Endothelial cell of umbilical vein (primary cell): ENCODE results near the gene DIS3L2. TPM values are rescaled to one million over a fixed set of nuclear protein-coding genes. Genes with fewer than 3 reads are reported as not detected.

Experiments
- BruUV-seq: library from RNA; stranded (reverse); fragments of 400-500 nt; replicated peaks from 2 replicates; lab custom pipeline; 2021; lab: Mats Ljungman, UMichigan
- CTCF ChIA-PET: fragments of 300-600, 350-600 bp; sonication (Branson Sonifier 250); formaldehyde crosslinking; loops from one replicate; lab custom pipeline; 2021; ENCODE audit warnings: antibody characterized with exemption, inconsistent platforms; lab: Charles Lee
- POLR2A ChIA-PET: fragments of 300-600, 350-600 bp; sonication (Branson Sonifier 250); formaldehyde crosslinking; loops from one replicate; lab custom pipeline; 2021; ENCODE audit warnings: antibody characterized with exemption, inconsistent platforms; lab: Charles Lee
- DNase-seq: peaks from one replicate; pipeline ENCODE4 v3.0.0-alpha.2; 2011; ENCODE audit warnings: low read depth, low spot score
- FAIRE-seq: peaks from 2 replicates; lab custom pipeline; 2011; peaks lifted over from hg19 to GRCh38; lab: Jason Lieb, UNC
- H2AFZ ChIP-seq: 2 replicates; pipeline ENCODE4 v1.6.0; 2012; ENCODE audit warnings: low read depth, low read length, control low read depth, inconsistent platforms
- H3K27ac ChIP-seq: 2 replicates; pipeline ENCODE4 v1.5.1; 2011; ENCODE audit warnings: low read depth, mild to moderate bottlenecking, control low read depth, low read length, moderate library complexity; ENCODE audit not compliant: insufficient read depth
- H3K27me3 ChIP-seq, 2 experiments: 2 replicates each; pipeline versions ENCODE4 v1.6.0 to v1.6.1; 2011; ENCODE audit warnings: low read length in 2 of 2, mixed read lengths in 1 of 2; ENCODE audit not compliant: control insufficient read depth in 2 of 2, insufficient read depth in 2 of 2
- H3K36me3 ChIP-seq, 2 experiments: 2 replicates in 1 of 2; 3 replicates in 1 of 2; pipeline ENCODE4 v1.5.1; 2011; ENCODE audit warnings: low read length in 2 of 2, mild to moderate bottlenecking in 1 of 2, moderate library complexity in 1 of 2; ENCODE audit not compliant: control insufficient read depth in 2 of 2, insufficient read depth in 2 of 2; ENCODE audit errors: extremely low read depth in 1 of 2
- H3K4me1 ChIP-seq: 3 replicates; pipeline ENCODE4 v1.5.1; 2011; ENCODE audit warnings: mild to moderate bottlenecking, low read length; ENCODE audit not compliant: control insufficient read depth, insufficient read depth; ENCODE audit errors: extremely low read depth
- H3K4me2 ChIP-seq: 2 replicates; pipeline ENCODE4 v1.6.1; 2011; ENCODE audit warnings: low read length, control low read depth, mixed read lengths; ENCODE audit not compliant: insufficient read depth
- H3K4me3 ChIP-seq, 3 experiments: fragments of 200-600 bp in 1 of 3; sonication (generic), shearing (Covaris generic) in 1 of 3; replicated peaks in 1 of 3; 2 replicates each; pipeline ENCODE4 v1.5.1; 2011 to 2016; ENCODE audit warnings: control low read depth in 3 of 3, low read length in 3 of 3, mild to moderate bottlenecking in 2 of 3, inconsistent platforms in 1 of 3, low read depth in 1 of 3, moderate library complexity in 1 of 3; ENCODE audit not compliant: insufficient read depth in 1 of 3
- H3K79me2 ChIP-seq: 2 replicates; pipeline ENCODE4 v1.6.0; 2012; ENCODE audit warnings: low read length, inconsistent platforms; ENCODE audit not compliant: control insufficient read depth, insufficient read depth
- H3K9ac ChIP-seq: replicated peaks from 2 replicates; pipeline ENCODE3; 2011; ENCODE audit warnings: low read length, control low read depth; ENCODE audit not compliant: insufficient read depth; ENCODE audit errors: extremely low read depth
- H3K9me1 ChIP-seq: replicated peaks from 3 replicates; pipeline ENCODE4 v1.6.0; 2011; ENCODE audit warnings: mild to moderate bottlenecking, low read length; ENCODE audit not compliant: control insufficient read depth, insufficient read depth; ENCODE audit errors: extremely low read depth
- H3K9me3 ChIP-seq: replicated peaks from 2 replicates; pipeline ENCODE4 v1.5.1; 2012; ENCODE audit warnings: low read length, inconsistent platforms; ENCODE audit not compliant: control insufficient read depth, insufficient read depth
- H4K20me1 ChIP-seq: replicated peaks from 2 replicates; pipeline ENCODE3; 2011; ENCODE audit warnings: mild to moderate bottlenecking, low read length; ENCODE audit not compliant: control insufficient read depth, insufficient read depth; ENCODE audit errors: extremely low read depth
- CTCF ChIP-seq, 2 donors: IDR thresholded peaks; 1 replicate in 1 of 2; 2 replicates in 1 of 2; pipeline ENCODE4 v1.5.1; 2011; ENCODE audit warnings: low read length in 2 of 2, mild to moderate bottlenecking in 2 of 2, moderate library complexity in 2 of 2, control low read depth in 1 of 2, inconsistent platforms in 1 of 2, low read depth in 1 of 2; ENCODE audit not compliant: insufficient read depth in 1 of 2; ENCODE audit errors: extremely low read depth in 1 of 2
- EZH2 ChIP-seq: IDR thresholded peaks from 2 replicates; pipeline ENCODE4 v1.6.1; 2012; ENCODE audit warnings: borderline replicate concordance, low read depth, mild to moderate bottlenecking, moderate library complexity, low read length, inconsistent platforms; ENCODE audit not compliant: severe bottlenecking
- FOS ChIP-seq: IDR thresholded peaks from 2 replicates; pipeline ENCODE4 v1.6.1; 2011; ENCODE audit warnings: mild to moderate bottlenecking, low read length, moderate library complexity, borderline replicate concordance; ENCODE audit not compliant: insufficient read depth
- GATA2 ChIP-seq: IDR thresholded peaks from 2 replicates; pipeline ENCODE4 v1.7.0; 2011; ENCODE audit warnings: low read depth, mild to moderate bottlenecking, moderate library complexity, mixed read lengths, low read length; ENCODE audit not compliant: insufficient read length, insufficient read depth
- JUN ChIP-seq: IDR thresholded peaks from 2 replicates; pipeline ENCODE4 v1.6.1; 2011; ENCODE audit warnings: borderline replicate concordance, low read depth; ENCODE audit not compliant: insufficient read length, insufficient read depth
- MYC ChIP-seq: IDR thresholded peaks from one replicate; pipeline ENCODE4 v1.6.1; 2011; ENCODE audit warnings: mild to moderate bottlenecking, low read depth, low read length
- POLR2A ChIP-seq: IDR thresholded peaks from 2 replicates; pipeline ENCODE4 v1.6.1; 2012; ENCODE audit warnings: low read depth, mild to moderate bottlenecking, control low read depth, low read length
- POLR2AphosphoS5 ChIP-seq: IDR thresholded peaks from 2 replicates; pipeline ENCODE4 v1.6.1; 2012; ENCODE audit warnings: low read depth, mild to moderate bottlenecking, control low read depth, low read length, moderate library complexity; ENCODE audit not compliant: insufficient read depth
- dilution Hi-C: fragments of 300-500 bp; cut with MboI; formaldehyde crosslinking; loops from one replicate; pipeline ENCODE4 v1.15.0; 2019; ENCODE audit warnings: low sequenced_read_pairs; ENCODE audit not compliant: extremely low pct_ligation_motif_present
- intact Hi-C: fragments of 100-400 bp; cut with micrococcal nuclease; formaldehyde crosslinking; loops from one replicate; pipeline ENCODE4 v1.10.0; 2022
- polyA plus RNA-seq, 4 experiments: library from polyadenylated mRNA; depleted of rRNA in 3 of 4; stranded (reverse) in 3 of 4; unstranded in 1 of 4; fragments of >200 nt; gene quantifications; 2 replicates each; pipeline versions ENCODE4 v1.2.1 to v1.2.3, GENCODE V29; 2011 to 2012; ENCODE audit warnings: missing spikeins in 1 of 4
- total RNA-seq: library from RNA; stranded (reverse); gene quantifications from 2 replicates; pipeline ENCODE4 v1.2.3, GENCODE V29; 2021
- TF ChIP-seq, protein P1 (sequence below): IDR thresholded peaks from 2 replicates; pipeline ENCODE4 v1.6.1; 2011; ENCODE audit not compliant: insufficient read depth, insufficient read length

DIS3L2 gene
- total and polyA plus RNA-seq, 2 donors (not counting 3 experiments of a cell fraction or from before 2014, with no cell fraction given), result 14.6 to 31.2 TPM

DNA sequence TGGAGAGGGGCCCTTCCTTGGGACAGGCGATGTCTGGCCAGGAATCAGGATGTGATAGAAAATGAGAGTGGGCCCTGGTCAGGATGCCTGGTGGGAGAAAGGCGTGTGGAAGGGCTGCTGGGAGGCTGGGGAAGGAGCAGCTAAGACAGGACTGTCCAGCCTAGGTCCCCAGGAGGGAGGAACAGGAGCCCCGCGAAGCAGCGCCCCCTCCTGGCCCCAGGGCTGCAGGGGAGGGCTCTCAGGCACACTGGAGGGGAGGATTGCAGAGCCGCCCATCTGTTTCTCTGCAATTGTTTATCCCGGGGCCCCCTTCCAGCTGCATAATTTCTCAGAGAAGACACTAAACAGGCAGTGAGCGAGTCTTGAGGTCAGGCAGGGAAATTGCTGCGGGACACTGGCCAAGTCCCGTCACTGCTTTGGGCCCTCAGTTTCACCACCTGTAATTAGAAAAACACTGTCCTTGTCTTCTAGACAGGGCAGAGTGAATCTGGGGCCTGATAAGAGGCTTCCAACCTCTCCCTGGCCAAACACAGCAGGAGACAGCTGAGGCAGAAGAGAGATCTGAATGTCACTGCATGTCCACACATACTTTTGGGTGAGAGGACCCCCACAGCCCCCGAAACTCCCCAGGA, 31.4 kb upstream of the DIS3L2 start:
- TF ChIP-seq JUN, result no peak
- TF ChIP-seq CTCF (IDR thresholded peaks at IDR 0.05; ENCODE audit: extremely low read depth in 1 of 2, insufficient read depth in 1 of 2, low read depth in 1 of 2, low read length in 2 of 2), result peak; percentile 38 to 45
- FAIRE-seq, result no peak
- POLR2A ChIA-PET, result no interaction called here

GRCh38 chr2:231930593-231931281, 30.8 kb upstream of the DIS3L2 start:
- Histone ChIP-seq H3K27me3 (peaks cover 23 to 35% of the 10 kb centered on the region in 2 experiments), H3K4me2 (no peak overlapping the region), H3K9me3 (no peaks in the 10 kb centered on the region), H3K9ac (no peak overlapping the region), H4K20me1 (no peaks in the 10 kb centered on the region), H3K4me1 (peaks cover 10% of the 10 kb centered on the region), H3K36me3 (no peaks in the 10 kb centered on the region), H2AFZ (no peak overlapping the region), H3K27ac (no peak overlapping the region), H3K9me1 (no peaks in the 10 kb centered on the region), H3K79me2 (no peaks in the 10 kb centered on the region), H3K4me3 (no peak overlapping the region)
- dilution Hi-C loops, result no loop called here
- FAIRE-seq (no peak), DNase-seq (no peak)
- CTCF ChIA-PET, result interaction anchor here (3.5 to 3.8 kb wide), 2 partner anchors 211 to 395 kb away, joined by 17 to 28 read pairs; no protein-coding TSS in a partner anchor
- BruUV-seq, result no TSS peak
- TF ChIP-seq MYC, result no peak
- TF ChIP-seq, protein P1, sequence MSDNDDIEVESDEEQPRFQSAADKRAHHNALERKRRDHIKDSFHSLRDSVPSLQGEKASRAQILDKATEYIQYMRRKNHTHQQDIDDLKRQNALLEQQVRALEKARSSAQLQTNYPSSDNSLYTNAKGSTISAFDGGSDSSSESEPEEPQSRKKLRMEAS, result no peak
- TF ChIP-seq EZH2, result no peak
- no peak for TF ChIP-seq POLR2A
- TF ChIP-seq POLR2AphosphoS5, result no peak
- no peak for TF ChIP-seq JUN
- no peak for TF ChIP-seq CTCF (IDR thresholded peaks at IDR 0.05; ENCODE audit: extremely low read depth in 1 of 2, insufficient read depth in 1 of 2, low read depth in 1 of 2, low read length in 2 of 2)
- TF ChIP-seq GATA2, result no peak
- TF ChIP-seq FOS, result no peak
- intact Hi-C loops, result no loop called here
- POLR2A ChIA-PET, result no interaction called here

More for the DNA sequence above, 31.4 kb upstream of the DIS3L2 start:
- BruUV-seq, result no TSS peak
- Histone ChIP-seq H3K9me3 (no peaks in the 10 kb centered on the region), H3K9me1 (no peaks in the 10 kb centered on the region), H4K20me1 (no peaks in the 10 kb centered on the region), H3K4me2 (no peak overlapping the region), H3K27me3 (peaks cover 23 to 39% of the 10 kb centered on the region in 2 experiments), H3K27ac (no peak overlapping the region), H3K36me3 (no peaks in the 10 kb centered on the region), H2AFZ (no peak overlapping the region), H3K4me3 (no peak overlapping the region), H3K9ac (no peak overlapping the region), H3K4me1 (peaks cover 15% of the 10 kb centered on the region), H3K79me2 (no peaks in the 10 kb centered on the region)
- intact Hi-C loops, result no loop called here
- DNase-seq, result no peak
- CTCF ChIA-PET, result interaction anchor here (3.5 to 3.8 kb wide), 2 partner anchors 211 to 395 kb away, joined by 17 to 28 read pairs; no protein-coding TSS in a partner anchor
- dilution Hi-C loops, result no loop called here
